DOHH2 (cell line): ENCODE measurements around the gene OLFM1.

Experiments
- CTCF ChIP-seq: fragments of 200-600 bp; sonication (generic); IDR thresholded peaks from one replicate; pipeline ENCODE4 v1.5.1; 2014; ENCODE audit warnings: antibody characterized with exemption, mild to moderate bottlenecking, low read depth, low read length; ENCODE audit not compliant: poor library complexity, severe bottlenecking
- EZH2phosphoT487 ChIP-seq: fragments of 200-600 bp; sonication (generic); IDR thresholded peaks from 2 replicates; pipeline ENCODE4 v1.6.1; 2017; ENCODE audit warnings: borderline replicate concordance, mild to moderate bottlenecking, antibody characterized with exemption, low read length, moderate library complexity, mixed read lengths

GRCh38 chr9:135104761-135105160 is 17.3 kb downstream of the OLFM1 start:
- TF ChIP-seq CTCF, result no peak
- no peak for TF ChIP-seq EZH2phosphoT487
